Stimulated activated CD4-positive, alpha-beta T cell treated with anti-CD3 and anti-CD28 coated beads, Interleukin-1b, Interleukin-23, amount 100 ng/mL, for 48 hours (primary cell): ENCODE results near the gene COASY.
"Not testable (repeated sequence)": the region's sequence is repeated elsewhere in the genome, so short reads cannot be mapped to it uniquely, and the experiment has no call there.

Source experiments
- DNase-seq: peaks from one replicate; pipeline ENCODE4 v3.0.0-alpha.2; 2020

COASY gene

GRCh38 chr17:42553161-42553818 is 8.7 kb upstream of the COASY start:
- no peak for DNase-seq

- no peak for DNase-seq
Observed at GRCh38 chr17:42553866-42554249, 8.1 kb upstream of the COASY start.

GRCh38 chr17:42554250-42555121 is 7.5 kb upstream of the COASY start:
- peak; percentile 75 for DNase-seq

- no peak for DNase-seq
Observed at GRCh38 chr17:42555122-42555622, 6.8 kb upstream of the COASY start.

GRCh38 chr17:42555961-42556617 is 5.9 kb upstream of the COASY start:
- not testable (repeated sequence) for DNase-seq

- no peak for DNase-seq
Observed at GRCh38 chr17:42559075-42559474, 2.9 kb upstream of the COASY start.

- no peak for DNase-seq
Observed at GRCh38 chr17:42560246-42560645, 1.7 kb upstream of the COASY start.

- DNase-seq = peak; percentile 50
Observed at GRCh38 chr17:42562388-42563142, 617 bp downstream of the COASY start.

- DNase-seq = no peak
Observed at GRCh38 chr17:42563143-42563509, 1.2 kb downstream of the COASY start.

GRCh38 chr17:42563543-42563942 is 1.6 kb downstream of the COASY start:
- DNase-seq = no peak

GRCh38 chr17:42563950-42564349 is 2.0 kb downstream of the COASY start:
- DNase-seq = no peak

- DNase-seq = no peak
Observed at GRCh38 chr17:42564815-42565522, 3.0 kb downstream of the COASY start.

- DNase-seq = no peak
Observed at GRCh38 chr17:42565523-42566214, 3.7 kb downstream of the COASY start.

- no peak for DNase-seq
Observed at GRCh38 chr17:42566215-42566882, 4.4 kb downstream of the COASY start.

GRCh38 chr17:42566883-42567573 is 5.1 kb downstream of the COASY start, which contains the start of gene MLX:
MLX (plus strand) TSS chr17:42567100; CDS start chr17:42567125, 25 bp downstream.
- peak; percentile 91 for DNase-seq

- no peak for DNase-seq
Observed at GRCh38 chr17:42568341-42569111, 6.6 kb downstream of the COASY start.

- DNase-seq = no peak
Observed at GRCh38 chr17:42571435-42572225, 9.7 kb downstream of the COASY start.

GRCh38 chr17:42573095-42573494 is 11.1 kb downstream of the COASY start:
- no peak for DNase-seq

- no peak for DNase-seq
Observed at GRCh38 chr17:42574463-42574862, 12.5 kb downstream of the COASY start.
